HG02610 (cell line): ENCODE results near the gene BAAT.
"Not testable (repeated sequence)": the region's sequence is repeated elsewhere in the genome, so short reads cannot be mapped to it uniquely, and the experiment has no call there.

Experiments
- ATAC-seq: cut with Tn5 transposase; IDR thresholded peaks from one replicate; pipeline ENCODE4 v1.9.1; 2021; ENCODE audit warnings: mild to moderate bottlenecking, moderate library complexity; ENCODE audit not compliant: unreplicated experiment

The BAAT gene

GRCh38 chr9:101365181-101365580 is 19.6 kb downstream of the BAAT start:
- no peak for ATAC-seq

- no peak for ATAC-seq
Measured at GRCh38 chr9:101362450-101362849, 22.4 kb downstream of the BAAT start.

- no peak for ATAC-seq
Measured at GRCh38 chr9:101360647-101361046, 24.2 kb downstream of the BAAT start.

GRCh38 chr9:101359679-101360078 is 25.1 kb downstream of the BAAT start:
- no peak for ATAC-seq

GRCh38 chr9:101356619-101357018 is 28.2 kb downstream of the BAAT start:
- no peak for ATAC-seq

GRCh38 chr9:101354765-101355708 is 29.8 kb downstream of the BAAT start:
- ATAC-seq: no peak

- ATAC-seq: no peak
Measured at GRCh38 chr9:101354143-101354764, 30.6 kb downstream of the BAAT start.

GRCh38 chr9:101353683-101354082 is 31.1 kb downstream of the BAAT start:
- ATAC-seq: no peak

- no peak for ATAC-seq
Measured at GRCh38 chr9:101352892-101353463, 31.8 kb downstream of the BAAT start.

GRCh38 chr9:101350285-101350684 is 34.5 kb downstream of the BAAT start:
- ATAC-seq: no peak

GRCh38 chr9:101342595-101342994 is 42.2 kb downstream of the BAAT start:
- no peak for ATAC-seq

GRCh38 chr9:101341958-101342357 is 42.8 kb downstream of the BAAT start:
- no peak for ATAC-seq

- no peak for ATAC-seq
Measured at GRCh38 chr9:101337237-101337636, 47.6 kb downstream of the BAAT start.

- ATAC-seq: no peak
Measured at GRCh38 chr9:101336091-101336490, 48.7 kb downstream of the BAAT start.

GRCh38 chr9:101333926-101334702 is 50.7 kb downstream of the BAAT start:
- no peak for ATAC-seq

GRCh38 chr9:101333490-101333889 is 51.3 kb downstream of the BAAT start:
- ATAC-seq: no peak

GRCh38 chr9:101332362-101332761 is 52.4 kb downstream of the BAAT start:
- ATAC-seq: no peak

GRCh38 chr9:101327422-101327909 is 57.3 kb downstream of the BAAT start:
- ATAC-seq: not testable (repeated sequence)

- no peak for ATAC-seq
Measured at GRCh38 chr9:101326501-101326900, 58.3 kb downstream of the BAAT start.

GRCh38 chr9:101326035-101326434 is 58.8 kb downstream of the BAAT start:
- ATAC-seq: no peak

- ATAC-seq: no peak
Measured at GRCh38 chr9:101325053-101325452, 59.8 kb downstream of the BAAT start.
